HG02763 (cell line): ENCODE data around the gene PROSER2.

Source experiments
- ATAC-seq: cut with Tn5 transposase; IDR thresholded peaks from one replicate; pipeline ENCODE4 v1.9.1; 2021; ENCODE audit warnings: mild to moderate bottlenecking, moderate library complexity; ENCODE audit not compliant: unreplicated experiment

PROSER2 gene

GRCh38 chr10:11798845-11799735, 24.1 kb upstream of the PROSER2 start:
- ATAC-seq = no peak

- no peak for ATAC-seq
Measured at GRCh38 chr10:11799736-11800080, 23.4 kb upstream of the PROSER2 start.

GRCh38 chr10:11804336-11804735, 18.8 kb upstream of the PROSER2 start:
- no peak for ATAC-seq

GRCh38 chr10:11805792-11806191, 17.4 kb upstream of the PROSER2 start:
- ATAC-seq = no peak

GRCh38 chr10:11806706-11807105, 16.4 kb upstream of the PROSER2 start:
- ATAC-seq = no peak

- ATAC-seq = no peak
Measured at GRCh38 chr10:11808808-11809207, 14.3 kb upstream of the PROSER2 start.

- ATAC-seq = no peak
Measured at GRCh38 chr10:11810313-11810766, 12.8 kb upstream of the PROSER2 start.

- no peak for ATAC-seq
Measured at GRCh38 chr10:11810973-11811372, 12.2 kb upstream of the PROSER2 start.

- ATAC-seq = no peak
Measured at GRCh38 chr10:11813177-11813576, 10.0 kb upstream of the PROSER2 start.

- no peak for ATAC-seq
Measured at GRCh38 chr10:11813855-11814567, 9.1 kb upstream of the PROSER2 start.

GRCh38 chr10:11819027-11819426, 4.1 kb upstream of the PROSER2 start:
- ATAC-seq = no peak

- no peak for ATAC-seq
Measured at GRCh38 chr10:11822026-11822756, 965 bp upstream of the PROSER2 start.

GRCh38 chr10:11822809-11823121, 391 bp upstream of the PROSER2 start:
- no peak for ATAC-seq

GRCh38 chr10:11823989-11824346, 812 bp downstream of the PROSER2 start:
- no peak for ATAC-seq

GRCh38 chr10:11824376-11824775, 1.2 kb downstream of the PROSER2 start:
- no peak for ATAC-seq

GRCh38 chr10:11824825-11825224, 1.7 kb downstream of the PROSER2 start:
- no peak for ATAC-seq

GRCh38 chr10:11825796-11826414, 2.7 kb downstream of the PROSER2 start:
- ATAC-seq = no peak

GRCh38 chr10:11827006-11827405, 3.9 kb downstream of the PROSER2 start:
- ATAC-seq = no peak

- no peak for ATAC-seq
Measured at GRCh38 chr10:11827414-11827813, 4.3 kb downstream of the PROSER2 start.

- no peak for ATAC-seq
Measured at GRCh38 chr10:11828682-11829284, 5.6 kb downstream of the PROSER2 start.
